Pancreas (tissue), 10 donors: ENCODE results near the gene C2CD5. TPM values are rescaled to one million over a fixed set of nuclear protein-coding genes. Genes with fewer than 3 reads are reported as not detected.

Source experiments
- ATAC-seq, 4 donors: fragments of 200-7000 bp; cut with Tn5 transposase; one replicate each; pipeline versions ENCODE4 v1.8.0 to v1.9.1; 2020; ENCODE audit warnings: mild to moderate bottlenecking in 4 of 4, moderate library complexity in 4 of 4
- DNase-seq, 6 donors: peaks; one replicate each; pipeline ENCODE4 v3.0.0-alpha.2; 2020
- FAIRE-seq: peaks from 2 replicates; lab custom pipeline; 2012; peaks lifted over from hg19 to GRCh38; lab: Jason Lieb, UNC
- H3K27ac ChIP-seq, 4 donors: fragments of 200-600 bp; sonication (generic); 1 replicate in 3 of 4; 2 replicates in 1 of 4; pipeline versions ENCODE4 v1.5.0 to v1.8.0; 2020
- H3K27me3 ChIP-seq, 4 donors: fragments of 200-600 bp; one replicate each; pipeline ENCODE4 v1.8.0; 2021
- H3K36me3 ChIP-seq, 3 donors: fragments of 200-600 bp; sonication (generic) in 1 of 3; one replicate each; pipeline versions ENCODE4 v1.5.0 to v1.8.0; 2020 to 2021
- H3K4me1 ChIP-seq, 3 donors: fragments of 200-600 bp; one replicate each; pipeline ENCODE4 v1.8.0; 2021
- H3K4me3 ChIP-seq, 4 donors: fragments of 200-600 bp; sonication (generic) in 2 of 4; one replicate each; pipeline versions ENCODE4 v1.5.0 to v1.8.0; 2020 to 2021
- H3K9me3 ChIP-seq, 4 donors: fragments of 200-600 bp; one replicate each; pipeline ENCODE4 v1.8.0; 2021
- CTCF ChIP-seq, 4 donors: fragments of 200-600 bp; sonication (generic) in 3 of 4; IDR thresholded peaks; one replicate each; pipeline versions ENCODE4 v1.5.0 to v1.8.0; 2021; ENCODE audit warnings: antibody characterized with exemption in 4 of 4
- WGBS, 2 donors: extraction: QIAGEN DNeasy Blood & Tissue Kit; methylation state at CpG; one replicate each; pipeline ENCODE4 v1.1.7; 2013; 5-methylcytosine and 5-hydroxymethylcytosine counted together
- intact Hi-C, 3 donors: fragments of 100-400 bp; cut with DNase I; formaldehyde crosslinking; loops; one replicate each; pipeline versions ENCODE4 v1.11.1 to v1.14.2; 2022
- polyA plus RNA-seq, 2 donors: library from polyadenylated mRNA; stranded (reverse); fragments of 200-250 nt; gene quantifications; one replicate each; pipeline ENCODE4 v1.2.3, GENCODE V29; 2013
- total RNA-seq, 6 donors: library from RNA; stranded (reverse); fragmentation: NEBNext Ultra II Directional in 4 of 6; extraction: Animal tissue kit (Norgen Biotek cat#: 25700) in 4 of 6; gene quantifications; one replicate each; pipeline versions ENCODE4 v1.2.1 to v1.2.4, GENCODE V29; 2021 to 2023
- donor health status: healthy with polysubstance abuse.
- donor health status: DM: no; HTN: no; CAD: no; lungs with moderate emphysema.
- donor health status: DM: no; HTN: no; CAD: no.
- donor health status: control.
- donor health status: control.
- donor health status: Bipolar disorder and iron deficiency.
- donor health status: DM: yes; HTN: yes; CAD: no.
- donor health status: DM: no; HTN: no; CAD: no.
- donor health status: DM: no; HTN: no; CAD: no.
- donor health status: DM: yes; HTN: yes; CAD: no.

Gene C2CD5
- total and polyA plus RNA-seq, 8 donors = 9.6 to 26.3 (median 16.1) TPM

GRCh38 chr12:22533155-22533554 is 11.2 kb downstream of the C2CD5 start:
- Histone ChIP-seq H3K27ac (no peak overlapping the region), H3K36me3 (peaks cover 0 to 12% (median 0%) of the 10 kb centered on the region in 3 donors), H3K9me3 (no peaks in the 10 kb centered on the region), H3K4me1 (peaks cover 0 to 3% (median 0%) of the 10 kb centered on the region in 3 donors), H3K4me3 (no peak overlapping the region), H3K27me3 (no peaks in the 10 kb centered on the region)
- no peak for ATAC-seq
- no peak for FAIRE-seq
- TF ChIP-seq CTCF (IDR thresholded peaks at IDR 0.05) = no peak
- no peak for DNase-seq
- intact Hi-C loops = loop anchor here in 1 of 3 donors (10.0 kb wide), 1 partner anchor 102 kb away; no protein-coding TSS in a partner anchor
- WGBS, 2 donors = 89 to 94% methylated on average over 4 of the region's 4 CpGs

GRCh38 chr12:22532317-22532716 is 12.0 kb downstream of the C2CD5 start:
- Histone ChIP-seq H3K4me1 (peaks cover 0 to 3% (median 0%) of the 10 kb centered on the region in 3 donors), H3K4me3 (no peak overlapping the region), H3K9me3 (no peaks in the 10 kb centered on the region), H3K27ac (no peak overlapping the region), H3K27me3 (no peaks in the 10 kb centered on the region), H3K36me3 (peaks cover 0 to 18% (median 0%) of the 10 kb centered on the region in 3 donors)
- FAIRE-seq (no peak), ATAC-seq (no peak), DNase-seq (no peak)
- intact Hi-C loops = loop anchor here in 1 of 3 donors (10.0 kb wide), 1 partner anchor 102 kb away; no protein-coding TSS in a partner anchor
- no peak for TF ChIP-seq CTCF (IDR thresholded peaks at IDR 0.05)
- 84 to 91% methylated on average over 4 of the region's 4 CpGs for WGBS, 2 donors

- H3K27me3 ChIP-seq = no peaks in the 10 kb centered on the region
- DNase-seq (no peak), ATAC-seq (no peak), FAIRE-seq (no peak)
- no peak overlapping the region for H3K4me3 ChIP-seq
- H3K4me1 ChIP-seq = no peaks in the 10 kb centered on the region
- intact Hi-C loops = loop anchor here in 1 of 3 donors (10.0 kb wide), 1 partner anchor 104 kb away; no protein-coding TSS in a partner anchor
- TF ChIP-seq CTCF (IDR thresholded peaks at IDR 0.05) = no peak
- H3K27ac ChIP-seq = no peak overlapping the region
- 98 to 100% methylated on average over 2 of the region's 2 CpGs for WGBS, 2 donors
- no peaks in the 10 kb centered on the region for H3K9me3 ChIP-seq
- peaks cover 0 to 18% (median 0%) of the 10 kb centered on the region in 3 donors for H3K36me3 ChIP-seq
These were observed 13.1 kb downstream of the C2CD5 start for GRCh38 chr12:22531205-22531604.

- FAIRE-seq (peak; percentile 95), ATAC-seq (peak in 3 of 4 donors; percentile 70 to 82 (median 72))
These were observed 14.9 kb downstream of the C2CD5 start for GRCh38 chr12:22529281-22530060.

More at GRCh38 chr12:22529281-22530060, 14.9 kb downstream of the C2CD5 start:
- Histone ChIP-seq H3K27me3 (no peaks in the 10 kb centered on the region), H3K9me3 (no peaks in the 10 kb centered on the region), H3K4me3 (no peak overlapping the region), H3K36me3 (peaks cover 0 to 18% (median 0%) of the 10 kb centered on the region in 3 donors), H3K4me1 (no peaks in the 10 kb centered on the region), H3K27ac (no peak overlapping the region)
- WGBS, 2 donors = 95 to 98% methylated on average over 3 of the region's 3 CpGs
- DNase-seq = no peak
- peak in 2 of 4 donors; percentile 21 to 27 for TF ChIP-seq CTCF (IDR thresholded peaks at IDR 0.05)
- intact Hi-C loops = loop anchor here in 1 of 3 donors (10.0 kb wide), 1 partner anchor 105 kb away; no protein-coding TSS in a partner anchor
